Renal pelvis (tissue), 12 donors: ENCODE data around the gene RPS26. TPM values are rescaled to one million over a fixed set of nuclear protein-coding genes. Genes with fewer than 3 reads are reported as not detected.
"Not testable (repeated sequence)": the region's sequence is repeated elsewhere in the genome, so short reads cannot be mapped to it uniquely, and the experiment has no call there.

ENCODE experiments used
- DNase-seq: peaks from one replicate; pipeline ENCODE4 v3.0.0-alpha.2; 2013
- long read RNA-seq, 16 experiments: transcript quantifications; one replicate each; lab custom pipeline, GENCODE V29; 2026
- polyA plus RNA-seq, 3 donors: library from polyadenylated mRNA; unstranded; fragments of 120-200 nt; gene quantifications; one replicate each; pipeline ENCODE4 v1.2.1, GENCODE V29; 2013; ENCODE audit not compliant: insufficient read length in 3 of 3

The RPS26 gene
- polyA plus RNA-seq: 100 to 1,000 TPM; 366 to 522 (median 513) TPM
- long read RNA-seq, donor 1, transcript RPS26-204 (4 exons, 1,140 nt): major isoform, 8 of 9 reads
- long read RNA-seq, donor 1, partial matches to known transcripts: 0 of 9 reads
- long read RNA-seq, donor 1, other reads (novel, unspliced or antisense): 0 of 9 reads
- long read RNA-seq, donor 2, transcript RPS26-204 (4 exons, 1,140 nt): major isoform, 18 of 20 reads
- long read RNA-seq, donor 2, partial matches to known transcripts: 0 of 20 reads
- long read RNA-seq, donor 2, other reads (novel, unspliced or antisense): 0 of 20 reads
- long read RNA-seq, donor 3, transcript RPS26-204 (4 exons, 1,140 nt): major isoform, 9 of 16 reads
- long read RNA-seq, donor 3, partial matches to known transcripts: 5 of 16 reads
- long read RNA-seq, donor 3, other reads (novel, unspliced or antisense): 0 of 16 reads
- long read RNA-seq, donor 4, transcript RPS26-204 (4 exons, 1,140 nt): major isoform, 15 of 17 reads
- long read RNA-seq, donor 4, partial matches to known transcripts: 0 of 17 reads
- long read RNA-seq, donor 4, other reads (novel, unspliced or antisense): 0 of 17 reads
- long read RNA-seq, donor 5, transcript RPS26-204 (4 exons, 1,140 nt): major isoform, 5 of 6 reads
- long read RNA-seq, donor 5, partial matches to known transcripts: 0 of 6 reads
- long read RNA-seq, donor 5, other reads (novel, unspliced or antisense): 0 of 6 reads
- long read RNA-seq, donor 6, transcript RPS26-204 (4 exons, 1,140 nt): major isoform, 12 of 20 reads
- long read RNA-seq, donor 6, partial matches to known transcripts: 5 of 20 reads
- long read RNA-seq, donor 6, other reads (novel, unspliced or antisense): 0 of 20 reads
- long read RNA-seq, donor 7, transcript RPS26-204 (4 exons, 1,140 nt): major isoform, 11 of 19 reads
- long read RNA-seq, donor 7, partial matches to known transcripts: 5 of 19 reads
- long read RNA-seq, donor 7, other reads (novel, unspliced or antisense): 0 of 19 reads
- long read RNA-seq, donor 8, partial matches to known transcripts: 0 of 4 reads
- long read RNA-seq, donor 8, other reads (novel, unspliced or antisense): 0 of 4 reads
- long read RNA-seq, donor 9, transcript RPS26-204 (4 exons, 1,140 nt): major isoform, 12 of 17 reads
- long read RNA-seq, donor 9, transcript RPS26-202 (3 exons, 1,204 nt): minor isoform, 5 of 17 reads
- long read RNA-seq, donor 9, partial matches to known transcripts: 0 of 17 reads
- long read RNA-seq, donor 9, other reads (novel, unspliced or antisense): 0 of 17 reads
- long read RNA-seq, donor 10, transcript RPS26-204 (4 exons, 1,140 nt): major isoform, 11 of 19 reads
- long read RNA-seq, donor 10, partial matches to known transcripts: 7 of 19 reads
- long read RNA-seq, donor 10, other reads (novel, unspliced or antisense): 0 of 19 reads
- long read RNA-seq, donor 11, transcript RPS26-204 (4 exons, 1,140 nt): major isoform, 7 of 13 reads
- long read RNA-seq, donor 11, partial matches to known transcripts: 5 of 13 reads
- long read RNA-seq, donor 11, other reads (novel, unspliced or antisense): 0 of 13 reads
- long read RNA-seq, donor 12, transcript RPS26-204 (4 exons, 1,140 nt): major isoform, 23 of 36 reads
- long read RNA-seq, donor 12, partial matches to known transcripts: 11 of 36 reads
- long read RNA-seq, donor 12, other reads (novel, unspliced or antisense): 0 of 36 reads
- long read RNA-seq, donor 13, partial matches to known transcripts: 0 of 3 reads
- long read RNA-seq, donor 13, other reads (novel, unspliced or antisense): 0 of 3 reads
- long read RNA-seq, donor 14: 0 reads
- long read RNA-seq, donor 15, transcript RPS26-204 (4 exons, 1,140 nt): major isoform, 9 of 15 reads
- long read RNA-seq, donor 15, partial matches to known transcripts: 5 of 15 reads
- long read RNA-seq, donor 15, other reads (novel, unspliced or antisense): 0 of 15 reads
- long read RNA-seq, donor 16, transcript RPS26-204 (4 exons, 1,140 nt): major isoform, 8 of 17 reads
- long read RNA-seq, donor 16, partial matches to known transcripts: 7 of 17 reads
- long read RNA-seq, donor 16, other reads (novel, unspliced or antisense): 0 of 17 reads

DNA sequence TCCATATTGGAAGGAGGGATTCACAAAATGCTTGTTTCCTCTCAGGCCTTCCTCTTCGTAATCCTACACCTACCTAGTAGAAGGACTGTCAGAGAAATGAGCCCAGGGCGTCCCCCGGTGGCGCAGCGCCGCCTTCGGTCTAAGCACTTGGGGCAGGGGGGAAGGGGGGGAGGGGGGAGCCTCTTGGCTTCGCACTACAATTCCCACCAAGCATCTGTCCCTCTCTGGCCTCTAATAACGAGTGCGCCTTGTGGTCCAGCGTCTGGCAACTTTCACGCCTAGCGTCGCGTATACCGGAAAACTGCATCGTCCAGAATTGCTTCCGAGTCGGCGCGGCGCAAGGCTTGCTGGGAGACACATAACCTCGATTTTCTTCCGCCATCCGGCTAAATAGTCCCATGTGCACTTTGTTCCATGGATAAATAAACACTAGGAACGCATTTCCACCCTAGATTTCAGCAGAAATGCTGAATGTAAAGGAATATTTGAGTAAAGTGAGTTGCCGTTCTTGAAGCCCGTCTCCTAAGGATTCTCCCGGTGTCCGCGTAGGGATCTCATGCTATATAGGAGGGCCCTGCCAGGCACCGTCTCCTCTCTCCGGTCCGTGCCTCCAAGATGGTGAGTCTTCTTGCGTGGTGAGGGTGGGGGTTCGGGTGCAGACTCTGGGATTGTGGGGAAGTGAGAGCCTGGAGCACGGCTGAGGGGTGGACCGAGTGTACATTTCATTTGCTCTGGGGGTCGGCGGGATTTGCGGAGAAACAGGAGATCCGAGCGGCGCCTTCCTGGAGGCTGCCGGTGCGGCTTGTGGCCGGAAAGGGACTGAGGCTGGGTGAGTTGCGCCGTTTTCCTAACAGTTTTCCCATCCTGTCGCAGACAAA, at the start of gene RPS26:
Gene RPS26 (plus strand): TSS at position 367 of the 878 bp plus-strand sequence. CDS start 249 bp downstream, at position 616.
- peak; percentile 99 for DNase-seq

DNA sequence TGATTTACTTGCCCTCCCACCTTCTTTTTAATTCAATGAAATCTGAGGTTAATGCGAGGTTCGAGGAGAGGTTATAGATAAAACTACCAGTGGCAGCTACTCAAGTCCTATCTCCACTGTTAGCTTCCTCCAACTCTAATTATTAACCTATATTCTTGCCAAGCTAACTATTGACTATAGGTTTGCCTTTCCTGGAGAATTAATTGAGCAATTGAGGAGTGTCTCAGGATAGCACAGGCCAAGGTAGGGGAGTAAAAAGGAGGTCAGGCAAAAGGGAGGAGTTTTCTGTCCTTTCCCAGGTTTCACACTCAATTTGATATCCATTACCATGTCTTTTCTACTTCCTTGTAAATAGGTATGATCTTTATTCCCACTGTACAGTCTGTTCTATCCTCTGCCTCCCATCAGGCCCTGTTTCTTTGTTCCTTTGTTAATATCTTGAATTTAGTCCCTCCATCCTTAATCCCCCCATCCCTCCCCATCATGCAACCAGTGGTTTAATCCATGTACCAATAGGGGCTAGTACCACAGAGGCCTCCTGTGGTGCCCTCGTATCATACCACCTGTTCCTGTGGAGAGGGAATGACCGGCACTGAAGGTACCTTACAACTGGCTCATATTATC, 48.4 kb upstream of the RPS26 start:
- no peak for DNase-seq

DNA sequence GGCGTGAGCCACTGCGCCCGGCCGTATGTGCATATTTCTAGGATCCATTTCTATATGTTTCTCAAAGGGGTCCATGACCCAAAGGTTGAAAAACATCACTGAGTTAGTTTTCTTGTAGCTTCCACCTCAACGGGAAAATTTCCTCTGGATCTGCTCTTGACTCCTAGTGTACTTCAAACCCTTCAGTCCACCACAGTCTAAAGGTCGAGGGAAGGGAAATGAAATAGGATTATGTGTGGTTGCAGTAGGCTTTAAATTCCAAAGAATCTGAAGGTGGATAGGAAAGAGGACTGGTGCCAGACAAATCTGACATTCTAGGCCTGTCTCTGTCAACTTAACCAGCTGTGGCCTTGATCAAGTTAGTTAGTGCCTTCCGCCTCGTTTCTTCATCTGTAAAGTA, 46.4 kb upstream of the RPS26 start:
- DNase-seq: no peak

DNA sequence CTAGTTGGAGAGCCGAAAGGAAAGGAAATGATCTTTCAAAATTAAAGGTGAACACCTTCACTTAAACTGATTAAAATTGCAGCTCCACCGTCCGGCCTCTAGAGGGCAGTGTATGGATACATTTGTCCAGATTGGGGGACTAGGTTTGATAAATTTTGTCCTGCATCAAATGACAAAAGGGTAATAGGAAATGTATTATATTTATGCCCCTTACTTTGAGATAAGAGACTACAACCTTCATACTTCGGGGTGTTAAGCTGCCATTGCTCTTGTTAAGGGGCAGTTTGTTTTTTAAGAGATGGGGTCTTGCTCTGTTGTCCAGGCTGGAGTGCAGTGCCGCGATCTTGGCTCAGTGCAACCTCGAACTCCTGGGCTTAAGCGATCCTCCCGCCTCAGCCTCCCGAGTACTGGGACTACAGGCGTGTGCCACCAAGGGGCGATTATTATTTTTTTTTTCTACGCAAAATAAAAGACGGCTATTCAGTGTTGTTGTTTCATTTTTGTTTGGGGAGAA, 45.5 kb upstream of the RPS26 start:
- DNase-seq: peak; percentile 71

DNA sequence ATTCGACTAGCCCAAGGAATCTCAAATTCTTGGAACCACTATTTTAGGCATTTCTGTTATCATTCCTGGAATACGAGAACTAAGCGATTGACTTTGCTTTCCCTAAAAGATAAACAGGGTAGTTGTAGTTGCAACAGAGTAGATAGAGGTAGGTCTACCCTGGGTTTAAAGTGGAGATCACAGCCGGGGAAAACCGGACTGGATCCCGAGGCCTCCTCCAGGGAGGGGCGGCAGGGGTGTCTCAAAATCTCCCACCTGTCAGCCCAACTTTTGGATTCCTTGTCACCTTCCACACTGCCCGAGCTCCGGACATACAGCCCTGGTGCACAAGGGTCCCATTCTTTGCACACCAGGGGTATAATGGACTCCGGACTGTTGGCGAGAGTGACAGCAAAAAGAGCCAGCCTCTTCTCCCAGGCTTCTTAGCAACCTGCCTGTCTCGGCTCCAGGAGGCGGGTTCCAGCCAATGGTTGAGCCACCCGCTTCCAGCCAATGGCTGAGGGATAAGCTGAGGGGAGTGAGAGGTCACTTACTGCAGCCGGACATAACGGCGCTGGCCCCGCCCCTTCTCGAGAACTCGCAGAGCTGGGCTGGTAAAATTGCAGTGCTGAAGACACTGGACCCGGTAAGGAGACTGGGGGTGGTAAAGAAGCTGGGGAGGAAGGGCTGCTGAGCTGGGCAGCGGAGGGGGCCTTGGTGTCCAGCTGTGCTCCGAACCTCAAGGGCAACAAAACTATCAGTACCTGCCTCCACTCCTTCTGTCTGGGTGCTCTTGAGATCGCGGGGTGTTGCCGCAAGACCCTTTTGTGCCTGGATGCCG, 44.8 kb upstream of the RPS26 start, which contains the start of gene SUOX:
Gene SUOX (plus strand): TSS at position 562 of the 820 bp plus-strand sequence. CDS start 4,946 bp downstream, outside the sequence.
- peak; percentile 98 for DNase-seq

DNA sequence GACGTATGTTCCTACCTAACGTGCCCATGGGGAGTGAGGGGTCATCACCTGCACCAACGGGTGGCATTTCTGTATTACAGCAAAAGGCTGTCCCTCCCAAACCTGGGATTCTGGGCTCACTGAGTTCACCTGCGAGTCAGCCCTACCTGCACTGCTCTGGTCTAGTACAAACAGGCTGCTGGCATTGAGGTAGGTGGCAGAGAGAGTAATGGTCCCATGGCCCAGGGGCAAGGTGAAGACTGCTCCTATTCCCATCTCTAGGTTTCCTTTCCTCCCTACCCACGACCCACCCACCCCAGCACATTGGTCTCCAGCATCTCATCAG, 44.2 kb upstream of the RPS26 start:
- DNase-seq: no peak

DNA sequence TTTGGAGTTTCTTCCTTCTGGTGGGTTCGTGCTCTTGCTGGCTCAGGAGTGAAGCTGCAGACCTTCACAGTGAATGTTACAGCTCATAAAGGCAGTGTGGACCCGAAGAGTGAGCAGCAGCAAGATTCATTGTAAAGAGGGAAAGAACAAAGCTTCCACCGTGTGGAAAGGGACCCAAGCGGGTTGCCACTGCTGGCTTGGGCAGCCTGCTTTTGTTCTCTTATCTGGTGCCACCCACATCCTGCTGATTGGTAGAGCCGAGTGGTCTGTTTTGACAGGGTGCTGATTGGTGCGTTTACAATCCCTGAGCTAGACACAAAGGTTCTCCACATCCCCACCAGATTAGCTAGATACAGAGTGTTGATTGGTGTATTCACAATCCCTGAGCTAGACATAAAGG, 42.2 kb upstream of the RPS26 start:
- DNase-seq: not testable (repeated sequence)

DNA sequence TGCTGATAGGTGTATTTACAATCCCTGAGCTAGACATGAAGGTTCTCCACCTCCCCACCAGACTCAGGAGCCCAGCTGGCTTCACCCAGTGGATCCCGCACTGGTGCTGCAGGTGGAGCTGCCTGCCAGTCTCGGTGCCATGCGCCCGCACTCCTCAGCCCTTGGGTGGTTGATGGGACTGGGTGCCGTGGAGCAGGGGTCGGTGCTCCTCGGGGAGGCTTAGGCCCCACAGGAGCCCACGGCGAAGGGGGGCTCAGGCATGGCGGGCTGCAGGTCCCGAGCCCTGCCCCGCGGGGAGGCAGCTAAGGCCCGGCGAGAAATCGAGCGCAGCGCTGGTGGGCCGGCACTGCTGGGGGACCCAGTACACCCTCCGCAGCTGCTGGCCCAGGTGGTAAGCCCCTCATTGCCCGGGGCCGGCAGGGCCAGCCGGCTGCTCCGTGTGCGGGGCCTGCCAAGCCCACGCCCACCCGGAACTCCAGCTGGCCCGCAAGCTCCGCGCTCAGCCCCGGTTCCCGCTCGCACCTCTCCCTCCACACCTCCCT, 41.6 kb upstream of the RPS26 start:
- DNase-seq: not testable (repeated sequence)

DNA sequence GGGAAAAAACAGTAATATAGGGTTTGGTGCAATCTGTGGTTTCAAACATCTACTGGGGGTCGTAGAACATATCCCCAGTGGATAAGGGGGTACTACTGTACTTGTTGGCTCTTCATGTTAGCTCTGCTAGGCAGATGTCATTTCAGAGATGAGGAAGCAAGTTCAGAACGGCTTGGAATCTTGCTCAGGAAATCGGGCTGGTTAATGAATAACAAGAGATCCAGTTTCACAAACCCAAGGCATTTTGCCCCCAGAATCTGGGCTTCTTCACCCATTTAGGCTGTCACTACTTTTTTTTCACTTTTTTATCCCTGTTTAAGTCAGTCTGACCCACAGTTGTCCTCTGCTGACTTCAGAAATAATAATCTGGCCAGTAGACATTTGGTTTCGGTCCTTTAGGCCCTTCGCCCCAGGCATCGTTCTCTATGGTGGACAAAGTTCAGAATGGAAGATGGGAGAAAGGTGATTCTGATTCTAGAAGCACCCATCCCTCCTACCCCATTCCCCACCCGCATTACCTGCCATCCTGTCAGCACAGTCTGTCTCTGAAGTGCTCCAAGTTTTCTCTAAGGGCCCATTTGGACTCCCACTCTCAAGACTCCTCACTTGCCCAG, 40.1 kb upstream of the RPS26 start:
- no peak for DNase-seq

DNA sequence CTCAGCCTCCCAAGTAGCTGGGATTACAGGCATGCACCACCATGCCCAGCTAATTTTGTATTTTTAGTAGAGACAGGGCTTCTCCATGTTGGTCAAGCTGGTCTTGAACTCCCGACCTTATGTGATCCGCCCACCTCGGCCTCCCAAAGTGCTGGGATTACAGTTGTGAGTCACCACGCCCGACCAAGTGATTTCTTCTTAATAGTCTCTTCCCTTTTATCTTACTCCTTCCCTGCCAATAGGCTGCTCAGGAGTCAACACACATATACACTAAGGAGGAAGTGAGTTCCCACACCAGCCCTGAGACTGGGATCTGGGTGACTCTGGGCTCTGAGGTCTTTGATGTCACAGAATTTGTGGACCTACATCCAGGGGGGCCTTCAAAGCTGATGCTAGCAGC, 38.3 kb upstream of the RPS26 start:
- not testable (repeated sequence) for DNase-seq

DNA sequence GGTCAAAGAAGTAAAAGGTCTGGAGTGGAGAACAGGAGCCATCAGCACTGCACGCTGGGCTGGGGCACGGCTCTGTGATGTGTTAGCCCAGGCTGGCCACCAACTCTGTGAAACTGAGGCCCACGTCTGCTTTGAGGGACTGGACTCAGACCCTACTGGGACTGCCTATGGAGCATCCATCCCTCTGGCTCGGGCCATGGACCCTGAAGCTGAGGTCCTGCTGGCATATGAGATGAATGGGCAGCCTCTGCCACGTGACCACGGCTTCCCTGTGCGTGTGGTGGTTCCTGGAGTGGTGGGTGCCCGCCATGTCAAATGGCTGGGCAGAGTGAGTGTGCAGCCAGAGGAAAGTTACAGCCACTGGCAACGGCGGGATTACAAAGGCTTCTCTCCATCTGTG, 37.5 kb upstream of the RPS26 start:
- DNase-seq: no peak

DNA sequence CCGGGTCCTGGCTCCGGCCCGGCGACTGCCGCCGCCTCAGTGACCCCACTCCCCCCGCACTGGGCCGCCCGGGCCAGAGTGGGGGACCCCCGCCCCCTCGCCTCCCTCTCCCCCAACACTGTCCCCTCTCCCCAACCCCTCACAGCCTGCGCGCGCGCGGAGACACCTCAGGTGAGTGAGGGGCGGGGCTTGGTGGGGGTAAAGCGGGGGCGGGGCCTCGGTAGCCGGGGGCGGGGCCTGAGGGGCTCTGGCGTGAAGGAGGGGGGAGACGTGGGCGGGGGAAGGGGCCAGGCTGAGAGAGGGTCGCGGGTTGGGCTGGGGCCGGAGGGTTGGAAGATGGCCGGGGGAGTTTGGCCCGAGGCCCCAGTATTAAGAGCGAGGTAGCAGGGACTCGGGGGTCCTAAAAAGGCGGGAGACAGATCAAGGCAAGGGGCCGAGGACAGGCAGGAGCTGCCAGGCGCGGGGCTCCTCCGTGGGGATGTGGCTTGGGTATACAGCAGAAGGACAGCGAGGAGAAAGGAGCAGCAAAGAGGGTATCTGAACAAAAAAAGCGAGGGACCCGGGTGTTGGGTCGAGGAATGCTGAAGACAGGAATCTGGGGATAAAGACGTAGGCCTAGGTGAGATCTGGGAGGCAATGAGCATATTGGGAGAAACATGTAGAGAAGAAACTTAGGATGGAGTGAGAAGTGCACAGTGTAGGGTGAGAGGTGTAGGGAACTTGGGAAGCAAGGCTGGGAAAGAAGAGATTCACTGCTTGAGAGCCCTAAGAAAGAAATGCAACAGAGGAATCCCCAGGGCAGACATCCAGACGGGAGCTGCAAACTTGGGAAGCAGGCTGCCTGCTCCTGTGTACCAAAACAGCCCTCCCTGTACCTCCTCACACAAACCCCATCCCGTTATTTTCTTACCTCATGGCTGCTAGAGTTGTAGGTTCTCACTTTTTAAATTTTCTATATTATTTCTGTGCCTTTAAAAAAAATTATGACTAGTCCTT, 33.9 kb upstream of the RPS26 start:
- peak; percentile 68 for DNase-seq

DNA sequence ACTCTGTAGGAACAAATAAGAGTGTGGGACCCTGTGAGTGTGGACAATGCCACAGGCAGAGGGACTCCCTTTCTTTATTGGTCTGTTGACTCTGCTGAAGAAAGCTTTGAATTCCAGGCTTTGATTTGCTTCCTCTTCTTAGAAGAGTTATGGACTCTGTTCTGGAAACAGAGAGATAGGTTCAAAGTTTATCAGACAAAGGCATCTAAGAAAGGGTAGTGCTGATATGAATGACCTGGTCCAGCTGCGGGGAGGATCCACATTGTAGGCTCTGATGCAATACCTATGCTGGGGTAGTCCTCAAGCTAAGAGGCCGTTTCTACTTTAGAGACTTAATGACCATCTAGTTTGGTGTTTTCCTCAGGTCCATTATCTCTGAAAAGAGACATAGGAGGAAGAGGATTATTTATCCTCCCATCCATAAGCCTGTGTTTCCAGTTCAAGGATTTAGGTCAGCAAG, 31.6 kb upstream of the RPS26 start:
- DNase-seq: no peak

DNA sequence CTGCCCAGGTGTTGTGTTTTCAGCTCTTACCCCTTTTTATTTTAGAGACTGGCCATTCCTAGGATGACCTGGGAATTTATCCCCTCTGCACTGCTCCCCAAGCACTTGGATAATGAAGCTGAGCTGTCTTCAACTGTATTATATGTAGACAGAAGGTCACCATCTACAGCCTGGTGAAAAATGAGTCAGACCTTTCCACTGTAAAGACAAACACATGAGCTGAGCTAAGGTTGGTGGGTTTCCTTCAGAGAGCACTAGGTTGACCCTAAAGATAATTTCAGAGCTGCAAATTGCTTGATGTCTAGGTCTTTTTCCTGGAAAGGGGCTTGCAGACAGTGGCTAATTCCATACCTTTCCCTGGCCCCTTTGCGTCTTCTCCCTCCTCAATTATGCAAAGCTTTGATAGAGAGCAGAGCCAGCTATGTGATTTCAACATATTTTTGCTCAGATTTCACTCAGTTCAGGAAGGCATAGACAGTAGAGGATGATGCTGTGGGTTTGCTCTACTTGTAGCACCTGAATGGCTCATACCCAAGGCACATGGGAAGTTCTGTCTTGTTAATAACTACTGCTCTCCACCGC, 30.1 kb upstream of the RPS26 start:
- no peak for DNase-seq

DNA sequence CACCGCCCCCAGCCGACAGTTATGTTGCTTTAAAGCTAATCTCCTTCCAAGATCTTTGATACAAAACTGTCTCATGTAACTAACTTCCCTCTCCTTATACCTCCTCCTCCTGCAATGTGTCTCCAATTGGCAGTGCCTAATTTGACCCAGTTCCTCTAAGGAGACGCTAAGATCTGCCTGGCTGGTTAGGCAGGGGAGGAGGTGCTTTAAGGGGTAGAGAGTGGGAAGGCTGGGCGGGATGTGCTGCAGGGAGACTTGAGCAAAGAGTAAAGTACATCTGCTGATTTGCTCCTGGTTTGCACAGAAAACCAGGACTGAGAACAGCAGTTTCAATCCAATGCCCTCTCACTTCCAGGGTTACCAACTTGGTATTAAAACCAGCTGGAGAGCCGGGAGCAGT, 28.2 kb upstream of the RPS26 start:
- no peak for DNase-seq
